ENCODE measurements around the gene QPCTL.

Gene QPCTL

GRCh38 chr19:45692187-45693105 is at the start of gene QPCTL:
Gene QPCTL, plus strand, starts transcription at chr19:45692666. Its CDS starts 38 bp downstream, at chr19:45692704.
- no peak for TF ChIP-seq CTCF (IDR thresholded peaks at IDR 0.05; ENCODE audit: low read depth, low read length, missing control alignments)
- in situ Hi-C loops (cut with HindIII; ENCODE audit: low pct_ligation_motif_present, low sequenced_read_pairs), result no loop called here
- Histone ChIP-seq H3K4me3 (ENCODE audit: low read depth, low read length) (peak within 1 kb of the TSS; percentile 94), H3K36me3 (replicated peaks) (peaks cover 19% of the 10 kb centered on the region), H3K27me3 (replicated peaks) (no peaks in the 10 kb centered on the region), H3K27ac (peak within 1 kb of the TSS; percentile 71)
- peak; percentile 99 for DNase-seq

GRCh38 chr19:45643024-45643926 is 49.2 kb upstream of the QPCTL start:
- DNase-seq, result peak; percentile 76
- Histone ChIP-seq H3K4me3 (ENCODE audit: low read depth, low read length) (peak overlapping the region; percentile 27), H3K27me3 (replicated peaks) (no peaks in the 10 kb centered on the region), H3K36me3 (replicated peaks) (no peaks in the 10 kb centered on the region), H3K27ac (no peak overlapping the region)
- peak; percentile 99 for TF ChIP-seq CTCF (IDR thresholded peaks at IDR 0.05; ENCODE audit: low read depth, low read length, missing control alignments)
- in situ Hi-C loops (cut with HindIII; ENCODE audit: low pct_ligation_motif_present, low sequenced_read_pairs), result no loop called here

- no peaks in the 10 kb centered on the region for H3K36me3 ChIP-seq (replicated peaks)
- no peak for TF ChIP-seq CTCF (IDR thresholded peaks at IDR 0.05; ENCODE audit: low read depth, low read length, missing control alignments)
- no peak overlapping the region for H3K4me3 ChIP-seq (ENCODE audit: low read depth, low read length)
- DNase-seq, result no peak
- in situ Hi-C loops (cut with HindIII; ENCODE audit: low pct_ligation_motif_present, low sequenced_read_pairs), result no loop called here
- H3K27me3 ChIP-seq (replicated peaks), result no peaks in the 10 kb centered on the region
- H3K27ac ChIP-seq, result no peak overlapping the region
These were observed 48.3 kb upstream of the QPCTL start for GRCh38 chr19:45643927-45644771.

GRCh38 chr19:45645068-45645630 is 47.3 kb upstream of the QPCTL start:
- no peak for TF ChIP-seq CTCF (IDR thresholded peaks at IDR 0.05; ENCODE audit: low read depth, low read length, missing control alignments)
- Histone ChIP-seq H3K4me3 (ENCODE audit: low read depth, low read length) (peak overlapping the region; percentile 53), H3K36me3 (replicated peaks) (no peaks in the 10 kb centered on the region), H3K27ac (peak overlapping the region; percentile 65), H3K27me3 (replicated peaks) (no peaks in the 10 kb centered on the region)
- in situ Hi-C loops (cut with HindIII; ENCODE audit: low pct_ligation_motif_present, low sequenced_read_pairs), result no loop called here
- DNase-seq, result no peak
